ENCODE data around the gene UTS2. TPM values are rescaled to one million over a fixed set of nuclear protein-coding genes. Genes with fewer than 3 reads are reported as not detected.

UTS2 gene
- total RNA-seq, 1 donor from 2014 or later: not detected

DNA sequence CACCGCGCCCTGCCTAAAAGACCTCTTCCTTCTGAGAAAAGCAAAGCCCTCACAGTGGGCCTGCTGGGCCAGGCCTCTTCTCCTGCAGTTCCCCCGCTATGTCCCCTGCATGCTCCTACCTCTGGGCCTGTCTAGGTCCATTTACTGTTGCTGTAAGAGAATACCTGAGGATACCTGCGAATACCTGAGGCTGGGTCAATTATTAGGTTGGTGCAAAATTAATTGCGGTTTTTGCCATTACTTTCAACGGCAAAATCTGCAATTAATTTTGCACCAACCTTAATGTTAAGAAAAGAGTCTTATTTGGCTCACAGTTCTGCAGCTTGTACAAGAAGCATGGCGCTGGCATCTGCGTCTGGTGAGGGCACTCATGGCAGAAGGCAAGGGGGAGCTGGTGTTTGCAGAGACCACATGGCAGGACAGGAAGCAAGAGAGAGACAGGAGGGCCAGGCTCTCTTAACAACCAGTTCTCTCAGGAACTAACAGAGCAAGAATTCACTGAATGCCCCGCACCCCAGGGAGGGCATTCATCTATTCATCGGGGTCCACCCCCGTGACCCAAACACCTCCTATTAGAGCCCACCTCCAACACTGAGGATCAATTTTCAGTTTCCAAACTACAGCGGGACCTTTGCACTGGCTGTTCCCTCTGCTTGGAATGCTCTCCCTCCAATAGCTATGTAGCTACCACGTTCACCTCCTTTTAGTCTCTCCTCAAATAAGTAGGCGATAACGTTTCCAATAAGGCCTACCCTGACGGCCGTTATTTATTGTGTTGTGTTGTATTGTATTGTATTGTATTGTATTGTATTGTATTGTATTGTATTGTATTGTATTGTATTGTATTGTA, 9.6 kb upstream of the UTS2 start:
- DNase-seq: no peak

DNA sequence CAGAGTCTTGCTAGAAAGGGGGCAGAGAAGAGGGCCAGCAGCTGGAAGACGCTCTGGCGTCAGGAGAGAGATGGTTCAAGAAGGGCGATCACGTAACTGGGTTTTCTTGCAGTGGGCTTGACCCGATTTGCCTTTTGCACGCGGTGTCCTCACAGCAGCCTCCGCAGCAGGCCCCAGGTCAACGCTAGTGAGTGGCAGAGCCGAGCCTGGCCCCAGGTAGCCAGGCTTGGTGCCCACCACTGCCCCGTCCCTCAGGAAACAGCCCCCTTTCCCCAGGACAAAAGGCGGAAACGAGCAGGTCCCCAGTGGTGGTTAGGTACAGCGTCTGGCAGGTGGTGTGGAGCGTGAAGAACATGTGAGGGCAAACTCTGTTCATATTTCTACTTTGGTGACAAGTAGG, 8.6 kb upstream of the UTS2 start:
- no peak for DNase-seq

GRCh38 chr1:7860130-7860529, 7.3 kb upstream of the UTS2 start:
- no peak for DNase-seq

DNA sequence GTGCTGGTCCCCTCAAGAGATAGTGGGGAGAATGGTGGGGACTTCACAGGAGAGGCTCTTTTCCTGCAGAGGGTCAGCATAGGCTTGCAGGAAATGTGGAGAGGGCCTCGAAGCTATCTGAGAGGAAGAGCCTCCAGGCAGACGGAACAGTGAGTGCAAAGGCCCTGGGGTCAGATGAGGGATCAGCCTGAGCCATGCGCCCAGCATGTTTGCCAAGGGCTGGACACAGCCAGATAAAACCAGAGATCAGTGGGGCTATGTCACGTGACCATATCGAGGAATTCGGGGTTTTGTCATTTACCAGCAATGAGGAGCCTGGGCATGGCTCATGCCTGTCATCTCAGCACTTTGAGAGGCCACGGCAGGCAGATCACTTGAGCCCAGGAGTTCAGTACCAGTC, 6.5 kb upstream of the UTS2 start:
- DNase-seq: no peak

DNA sequence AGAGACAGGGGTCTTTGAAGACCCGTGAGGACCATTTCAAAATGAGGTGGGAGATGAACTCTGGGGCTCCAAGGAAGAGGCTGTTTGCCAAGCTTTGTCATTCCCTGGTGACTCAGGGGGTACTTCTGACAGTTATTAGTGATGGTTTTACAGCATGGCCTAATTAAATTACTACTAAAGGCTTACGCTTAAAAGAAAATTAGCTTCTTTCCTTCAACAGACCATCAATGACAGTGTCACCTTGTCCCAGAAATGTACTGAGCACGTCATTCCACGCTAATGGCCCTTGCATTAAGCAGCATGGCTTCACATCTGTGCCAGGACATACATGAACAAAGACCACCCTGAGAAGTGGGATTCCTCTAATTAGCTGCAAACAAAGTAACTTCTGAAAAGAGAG, 5.1 kb upstream of the UTS2 start:
- no peak for DNase-seq

DNA sequence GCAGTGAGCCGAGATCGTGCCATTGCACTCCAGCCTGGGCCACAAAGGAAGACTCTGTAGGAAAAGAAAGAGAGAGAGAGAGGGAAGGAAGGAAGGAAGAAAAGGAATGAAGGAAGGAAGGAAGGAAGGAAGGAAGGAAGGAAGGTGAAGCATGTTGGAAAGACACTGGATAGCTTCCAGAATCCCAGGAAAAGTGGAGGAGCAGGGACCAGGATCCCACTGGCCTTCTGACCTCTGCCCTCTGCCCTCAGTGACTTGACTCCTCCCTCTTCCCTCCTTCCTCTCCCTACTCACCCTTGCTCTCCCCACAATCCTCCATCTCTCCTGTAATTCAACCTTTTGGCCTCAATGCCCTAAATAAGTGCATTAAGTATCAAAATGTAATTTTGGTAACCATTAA, 4.1 kb upstream of the UTS2 start:
- no peak for DNase-seq

DNA sequence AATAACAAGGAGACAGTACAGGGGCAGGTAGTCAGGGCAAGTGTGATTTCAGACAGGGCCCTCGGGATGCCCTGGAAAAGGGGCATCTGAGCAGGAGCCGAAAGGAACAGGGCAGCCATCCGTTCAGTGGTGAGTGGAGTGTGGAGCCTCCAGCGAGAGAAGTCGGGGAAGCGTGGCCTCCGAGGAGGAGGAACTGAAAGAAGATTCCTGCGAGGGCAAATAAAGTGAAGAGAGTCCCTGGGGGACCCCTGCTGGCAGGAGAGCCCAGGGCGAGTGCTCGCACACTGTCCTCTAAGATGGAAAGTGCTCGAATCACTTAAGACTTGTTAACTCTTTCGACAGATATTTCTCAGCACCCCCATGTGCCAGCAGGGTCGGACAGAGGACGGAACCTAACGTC, 3.5 kb upstream of the UTS2 start:
- no peak for DNase-seq

- DNase-seq: no peak
These were observed 790 bp upstream of the UTS2 start for GRCh38 chr1:7853684-7854026.

DNA sequence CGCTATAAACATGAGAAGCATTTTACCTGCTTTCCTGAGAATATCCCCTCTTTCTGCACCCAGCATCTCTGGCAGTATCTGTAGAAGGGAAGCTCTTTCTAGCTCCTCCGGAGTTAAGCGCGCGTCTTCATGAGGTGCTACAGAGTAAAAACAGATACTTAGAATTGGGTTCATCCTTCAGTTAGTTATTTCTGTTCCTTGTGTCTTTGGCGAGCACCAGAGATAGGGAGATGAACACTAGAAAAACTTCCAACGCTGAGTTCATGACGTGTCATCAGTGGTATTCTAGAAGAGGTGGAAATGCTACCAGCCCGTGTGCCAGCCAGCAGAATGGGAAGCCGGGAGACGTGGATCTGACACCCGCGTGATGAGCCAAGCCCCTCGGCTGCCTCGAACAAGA, 2.1 kb downstream of the UTS2 start:
- no peak for DNase-seq

GRCh38 chr1:7847599-7847998, 5.3 kb downstream of the UTS2 start:
- DNase-seq: no peak

GRCh38 chr1:7846656-7847055, 6.2 kb downstream of the UTS2 start:
- no peak for DNase-seq

DNA sequence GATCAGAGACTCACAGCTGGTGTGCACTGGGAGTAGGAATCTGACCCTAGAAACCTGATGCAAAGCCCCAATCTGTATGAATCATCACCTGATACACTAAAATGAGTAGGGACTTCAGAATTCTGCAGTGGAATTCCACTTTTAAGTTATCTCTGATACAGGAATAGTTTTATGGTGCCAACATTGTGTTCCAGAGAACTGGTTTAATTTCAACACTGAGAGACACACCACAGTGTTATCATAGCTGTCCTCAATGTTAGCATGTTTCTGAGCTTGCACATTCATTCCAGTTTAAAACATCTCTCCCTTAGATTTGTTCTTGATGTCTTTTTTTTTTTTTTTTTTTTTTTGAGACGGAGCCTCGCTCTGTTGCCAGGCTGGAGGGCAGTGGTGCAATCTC, 7.1 kb downstream of the UTS2 start:
- DNase-seq: no peak

- no peak for DNase-seq
These were observed 10.3 kb downstream of the UTS2 start for GRCh38 chr1:7842517-7842916.

DNA sequence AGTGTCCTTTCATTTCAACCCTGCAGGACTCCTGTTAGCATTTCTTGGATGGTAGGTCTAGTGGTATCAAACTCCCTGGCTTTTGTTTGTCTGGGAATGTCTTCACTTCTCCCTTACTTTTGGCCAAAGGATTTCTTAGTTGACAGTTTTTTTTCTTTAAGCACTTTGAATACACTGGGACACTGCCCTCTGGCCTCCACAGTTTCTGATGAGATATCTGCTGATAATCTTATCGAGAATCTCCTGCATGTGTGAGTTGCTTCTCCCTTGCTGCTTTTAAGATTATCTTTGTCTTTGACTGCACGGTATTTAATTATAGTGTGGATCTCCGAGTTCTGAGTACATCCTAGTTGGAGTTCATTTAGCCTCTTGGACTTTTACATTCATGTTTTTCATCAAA, 13.3 kb downstream of the UTS2 start:
- no peak for DNase-seq

DNA sequence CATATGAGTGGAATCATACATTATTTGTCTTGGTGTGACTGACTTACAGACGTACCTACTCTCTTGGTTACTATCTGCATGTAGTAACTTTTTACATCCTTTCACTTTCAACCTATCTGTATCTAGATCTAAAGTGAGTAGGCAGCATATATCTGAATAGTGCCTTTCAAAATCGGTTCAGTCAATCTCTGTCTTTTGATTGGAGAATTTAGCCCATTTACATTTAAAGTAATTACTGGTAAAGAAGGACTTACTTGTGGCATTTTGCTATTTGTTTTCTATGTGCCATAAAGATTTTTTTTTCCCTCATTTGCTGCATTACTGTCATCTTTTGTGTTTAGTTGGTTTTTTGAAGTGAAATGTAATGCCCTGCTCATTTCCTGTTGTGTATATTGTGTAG, 14.2 kb downstream of the UTS2 start:
- no peak for DNase-seq

GRCh38 chr1:7833035-7833434, 19.8 kb downstream of the UTS2 start:
- DNase-seq: no peak

DNA sequence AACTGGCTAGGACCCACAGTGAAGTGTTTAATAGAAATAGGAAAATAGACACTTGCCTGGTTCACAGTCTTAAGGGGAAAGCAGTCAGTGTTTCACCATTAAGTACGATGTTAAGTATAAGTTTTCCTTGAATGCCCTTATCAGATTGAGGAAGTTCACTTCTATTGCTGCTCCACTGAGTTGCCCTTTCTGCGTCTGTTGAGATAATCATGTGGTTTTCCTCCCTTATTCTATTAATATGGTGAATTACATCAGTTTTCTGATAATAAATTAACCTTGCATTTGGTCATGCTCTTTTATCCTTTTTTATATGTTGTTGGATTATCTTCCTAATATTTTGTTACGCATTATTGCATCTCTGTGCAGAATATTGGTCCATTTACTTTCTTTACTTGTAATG, 21.4 kb downstream of the UTS2 start:
- no peak for DNase-seq

- DNase-seq: peak; percentile 10
These were observed 25.5 kb downstream of the UTS2 start for GRCh38 chr1:7827126-7827955.

GRCh38 chr1:7826363-7826762, 26.5 kb downstream of the UTS2 start:
- DNase-seq: no peak

DNA sequence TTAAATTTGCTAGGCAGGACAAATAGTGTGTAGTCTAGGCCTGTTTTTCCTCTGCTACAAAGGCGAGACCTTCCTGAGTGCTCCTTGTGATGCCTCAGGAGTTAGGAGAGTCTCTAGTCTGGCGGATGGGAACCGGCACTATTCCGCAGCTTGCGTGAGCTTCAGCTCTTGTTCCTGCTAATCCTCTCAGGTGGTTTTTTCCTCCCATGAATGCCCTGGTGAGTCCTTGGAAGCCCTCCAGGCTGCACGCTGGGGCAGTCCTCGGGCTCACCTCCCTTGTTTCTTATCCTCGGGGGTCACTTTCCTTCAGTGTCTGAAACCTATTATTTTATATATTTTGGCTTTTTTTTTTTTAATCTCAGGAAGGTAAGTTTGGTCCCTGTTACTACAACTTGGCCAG, 28.2 kb downstream of the UTS2 start:
- DNase-seq: no peak

DNA sequence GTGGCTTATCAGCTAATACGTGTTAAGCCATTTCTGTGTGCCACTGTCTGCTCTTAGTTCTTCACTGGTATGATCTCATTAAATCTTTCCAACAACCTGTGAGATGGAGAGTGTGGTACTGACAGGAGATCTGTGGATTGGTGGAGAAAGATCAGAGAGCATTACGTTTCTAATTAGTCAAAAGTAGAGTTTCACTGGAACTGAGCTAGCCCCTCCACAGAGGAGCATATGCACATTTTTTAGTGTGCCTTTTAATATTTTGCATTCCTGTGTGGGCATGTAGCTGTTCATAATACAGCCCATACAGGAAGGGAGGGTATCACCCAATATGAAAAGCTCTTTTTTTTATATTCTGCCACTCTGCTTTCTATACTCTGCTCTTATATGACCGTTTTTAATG, 31.6 kb downstream of the UTS2 start:
- no peak for DNase-seq

- DNase-seq: no peak
These were observed 39.0 kb downstream of the UTS2 start for GRCh38 chr1:7813677-7814373.

GRCh38 chr1:7811476-7811875, 41.4 kb downstream of the UTS2 start:
- DNase-seq: no peak

DNA sequence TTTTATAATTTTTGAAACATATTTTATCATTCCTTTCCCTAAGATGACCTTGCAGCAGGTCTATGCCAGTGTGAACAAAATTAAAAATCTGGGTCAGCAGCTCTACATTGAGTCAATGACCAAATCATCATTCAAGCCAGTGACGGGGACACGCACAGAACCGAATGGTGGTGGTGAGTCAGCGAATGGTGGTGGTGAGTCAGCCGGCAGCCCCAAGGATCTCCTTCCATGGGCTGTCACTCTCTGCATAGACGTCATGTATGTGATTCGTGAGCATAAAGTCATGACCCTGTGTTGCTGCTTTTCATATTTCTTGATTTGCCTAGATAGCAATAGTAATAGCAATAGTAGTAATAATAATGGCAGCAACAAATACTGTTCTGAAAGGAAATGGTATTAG, 42.5 kb downstream of the UTS2 start:
- peak; percentile 75 for DNase-seq

All from dermis blood vessel endothelial cell (primary cell).